Neural crest cell (in vitro differentiated cells): ENCODE data around the gene MANSC4. TPM values are rescaled to one million over a fixed set of nuclear protein-coding genes. Genes with fewer than 3 reads are reported as not detected.

ENCODE experiments used
- DNase-seq: peaks from one replicate; pipeline ENCODE4 v3.0.0; 2021; ENCODE audit warnings: low read depth, mixed read lengths, low spot score
- H3K27ac Mint-ChIP-seq: one replicate; pipeline ENCODE4 v1.8.0; 2021; ENCODE audit warnings: mild to moderate bottlenecking, mixed read lengths; ENCODE audit not compliant: unreplicated experiment
- H3K27me3 Mint-ChIP-seq: 2 replicates; pipeline ENCODE4 v1.8.0; 2021; ENCODE audit warnings: low read depth, mild to moderate bottlenecking, mixed read lengths
- H3K36me3 Mint-ChIP-seq: 2 replicates; pipeline ENCODE4 v1.8.0; 2021; ENCODE audit warnings: low read depth, mild to moderate bottlenecking, mixed read lengths
- H3K4me1 Mint-ChIP-seq: 2 replicates; pipeline ENCODE4 v1.8.0; 2021; ENCODE audit warnings: mixed read lengths
- H3K4me3 Mint-ChIP-seq: one replicate; pipeline ENCODE4 v1.8.0; 2021; ENCODE audit warnings: mild to moderate bottlenecking, mixed read lengths
- H3K9me3 Mint-ChIP-seq: 2 replicates; pipeline ENCODE4 v1.8.0; 2021; ENCODE audit warnings: mixed read lengths
- CTCF ChIP-seq: fragments of 200-600 bp; sonication (generic); conservative IDR thresholded peaks from 2 replicates; pipeline ENCODE4 v1.5.0; 2021; ENCODE audit warnings: antibody characterized with exemption, mild to moderate bottlenecking
- total RNA-seq: library from RNA; stranded (reverse); gene quantifications from 2 replicates; pipeline ENCODE4 v1.2.1, GENCODE V29; 2021

Gene MANSC4
- total RNA-seq, 1 donor from 2014 or later, result not detected

GRCh38 chr12:27733052-27733656 lies 46.9 kb downstream of the MANSC4 start:
- H3K9me3 Mint-ChIP-seq, result no peaks in the 10 kb centered on the region
- no peak for DNase-seq
- H3K27ac Mint-ChIP-seq, result no peak overlapping the region
- H3K36me3 Mint-ChIP-seq, result no peaks in the 10 kb centered on the region
- H3K4me3 Mint-ChIP-seq, result no peak overlapping the region
- H3K27me3 Mint-ChIP-seq, result no peaks in the 10 kb centered on the region
- TF ChIP-seq CTCF, result peak; percentile 98
- no peaks in the 10 kb centered on the region for H3K4me1 Mint-ChIP-seq

- Mint-ChIP-seq H3K36me3 (no peaks in the 10 kb centered on the region), H3K27ac (no peak overlapping the region), H3K4me1 (no peaks in the 10 kb centered on the region), H3K4me3 (no peak overlapping the region), H3K27me3 (no peaks in the 10 kb centered on the region), H3K9me3 (no peaks in the 10 kb centered on the region)
- DNase-seq, result no peak
- peak; percentile 25 for TF ChIP-seq CTCF
Observed at GRCh38 chr12:27732281-27732680, 47.8 kb downstream of the MANSC4 start.

GRCh38 chr12:27730097-27730588 lies 49.9 kb downstream of the MANSC4 start:
- Mint-ChIP-seq H3K9me3 (no peaks in the 10 kb centered on the region), H3K36me3 (peaks cover 7% of the 10 kb centered on the region), H3K27ac (peak overlapping the region; percentile 35)

GRCh38 chr12:27723212-27723611 lies 56.8 kb downstream of the MANSC4 start:
- Mint-ChIP-seq H3K27ac (no peak overlapping the region), H3K4me3 (no peak overlapping the region)
- no peak for TF ChIP-seq CTCF

More at GRCh38 chr12:27730097-27730588, 49.9 kb downstream of the MANSC4 start:
- no peak for DNase-seq
- Mint-ChIP-seq H3K27me3 (no peaks in the 10 kb centered on the region), H3K4me3 (no peak overlapping the region), H3K4me1 (no peaks in the 10 kb centered on the region)
- TF ChIP-seq CTCF, result no peak

More at GRCh38 chr12:27723212-27723611, 56.8 kb downstream of the MANSC4 start:
- H3K9me3 Mint-ChIP-seq, result no peaks in the 10 kb centered on the region
- no peaks in the 10 kb centered on the region for H3K27me3 Mint-ChIP-seq
- peaks cover 7% of the 10 kb centered on the region for H3K36me3 Mint-ChIP-seq
- no peak for DNase-seq
- no peaks in the 10 kb centered on the region for H3K4me1 Mint-ChIP-seq

Other genes starting within 250 kb of the MANSC4 start
- gene REP15, start 83.8 kb downstream of the MANSC4 start, total RNA-seq, result 1.3 and 1.5 TPM in 2 replicates
- gene MRPS35, start 69.4 kb downstream of the MANSC4 start, total RNA-seq, result 35.4 and 36.7 TPM in 2 replicates
- gene KLHL42, start within 50 bp of the MANSC4 start, total RNA-seq, result 36.4 and 38.5 TPM in 2 replicates
- 0.27 and 0.56 TPM in 2 replicates for gene PTHLH, start 192.5 kb upstream of the MANSC4 start, total RNA-seq